Measurements from ENCODE around the gene LRRC36. TPM values are rescaled to one million over a fixed set of nuclear protein-coding genes. Genes with fewer than 3 reads are reported as not detected.
A peak's percentile ranks its signal among the peaks of the same experiment; 100 is the strongest.

Gene LRRC36
- total and polyA plus RNA-seq, 8 donors = 3.0 to 73.6 (median 55.7) TPM

DNA sequence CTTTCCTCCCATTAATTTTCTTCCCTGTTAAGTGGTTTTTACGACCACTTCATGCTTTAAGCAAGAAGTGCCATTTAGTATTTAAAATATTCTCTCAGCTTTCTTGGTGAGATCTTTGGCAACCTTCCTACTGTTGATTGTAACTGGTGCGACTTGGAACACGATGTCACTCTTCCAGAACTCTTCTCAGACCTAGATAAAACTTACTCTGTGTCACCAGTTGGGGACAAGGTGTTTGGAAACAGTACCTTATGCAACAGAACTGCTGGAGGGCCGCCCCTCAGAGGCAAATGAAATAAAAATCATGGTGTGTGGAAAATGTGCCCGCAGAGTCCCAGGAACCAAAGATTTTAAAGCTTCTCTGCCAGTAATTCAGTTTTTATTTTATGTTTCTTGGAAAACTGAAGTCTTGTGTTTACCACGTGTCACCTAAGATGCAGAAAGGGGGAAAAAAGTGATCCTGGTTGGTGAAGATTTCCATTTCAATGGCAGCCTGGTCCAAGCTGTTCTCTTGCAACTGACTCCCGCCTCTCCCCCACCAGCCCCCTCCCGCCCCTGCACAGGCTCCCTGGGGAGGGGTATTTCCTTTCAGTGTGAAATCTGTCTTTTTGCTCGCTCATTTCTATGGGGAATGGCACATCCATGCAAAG, 97.1 kb downstream of the LRRC36 start:
- intact Hi-C loops (cut with DNase I) = no loop called here
- Histone ChIP-seq H3K36me3 (no peaks in the 10 kb centered on the region), H3K4me1 (peaks cover 4 to 9% of the 10 kb centered on the region in 2 donors), H3K27me3 (peaks cover 0 to 23% of the 10 kb centered on the region in 2 donors), H3K9me3 (no peaks in the 10 kb centered on the region), H3K4me3 (no peak overlapping the region), H3K27ac (no peak overlapping the region)
- DNase-seq = no peak
- TF ChIP-seq, protein P1, sequence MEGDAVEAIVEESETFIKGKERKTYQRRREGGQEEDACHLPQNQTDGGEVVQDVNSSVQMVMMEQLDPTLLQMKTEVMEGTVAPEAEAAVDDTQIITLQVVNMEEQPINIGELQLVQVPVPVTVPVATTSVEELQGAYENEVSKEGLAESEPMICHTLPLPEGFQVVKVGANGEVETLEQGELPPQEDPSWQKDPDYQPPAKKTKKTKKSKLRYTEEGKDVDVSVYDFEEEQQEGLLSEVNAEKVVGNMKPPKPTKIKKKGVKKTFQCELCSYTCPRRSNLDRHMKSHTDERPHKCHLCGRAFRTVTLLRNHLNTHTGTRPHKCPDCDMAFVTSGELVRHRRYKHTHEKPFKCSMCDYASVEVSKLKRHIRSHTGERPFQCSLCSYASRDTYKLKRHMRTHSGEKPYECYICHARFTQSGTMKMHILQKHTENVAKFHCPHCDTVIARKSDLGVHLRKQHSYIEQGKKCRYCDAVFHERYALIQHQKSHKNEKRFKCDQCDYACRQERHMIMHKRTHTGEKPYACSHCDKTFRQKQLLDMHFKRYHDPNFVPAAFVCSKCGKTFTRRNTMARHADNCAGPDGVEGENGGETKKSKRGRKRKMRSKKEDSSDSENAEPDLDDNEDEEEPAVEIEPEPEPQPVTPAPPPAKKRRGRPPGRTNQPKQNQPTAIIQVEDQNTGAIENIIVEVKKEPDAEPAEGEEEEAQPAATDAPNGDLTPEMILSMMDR (IDR thresholded peaks at IDR 0.05) = no peak
- peak; percentile 21 for ATAC-seq

DNA sequence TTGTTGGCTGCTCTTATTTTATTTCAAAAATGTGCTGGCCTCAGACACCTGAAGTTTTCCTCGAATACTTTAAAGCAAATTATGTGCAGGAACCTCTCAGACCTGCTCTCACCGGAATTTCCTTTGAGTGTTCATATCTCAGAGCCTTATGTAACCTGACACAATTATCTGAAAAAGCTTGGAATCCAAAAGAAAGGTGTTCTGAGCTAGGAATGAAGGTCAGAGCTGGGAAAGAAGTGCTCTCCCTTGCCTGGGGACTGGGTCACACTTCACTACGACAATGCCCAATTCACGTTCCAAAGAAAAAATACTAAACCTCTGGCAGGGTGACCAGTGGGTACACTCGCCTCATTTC, 97.6 kb downstream of the LRRC36 start:
- ATAC-seq = peak; percentile 37
- no peak overlapping the region for H3K4me3 ChIP-seq
- peaks cover under 1 to 28% of the 10 kb centered on the region in 2 donors for H3K27me3 ChIP-seq
- H3K36me3 ChIP-seq = no peaks in the 10 kb centered on the region
- no peak for DNase-seq
- H3K27ac ChIP-seq = no peak overlapping the region
- TF ChIP-seq, protein P1 (IDR thresholded peaks at IDR 0.05) = no peak
- H3K9me3 ChIP-seq = no peaks in the 10 kb centered on the region
- intact Hi-C loops (cut with DNase I) = no loop called here
- H3K4me1 ChIP-seq = peaks cover 4 to 9% of the 10 kb centered on the region in 2 donors

DNA sequence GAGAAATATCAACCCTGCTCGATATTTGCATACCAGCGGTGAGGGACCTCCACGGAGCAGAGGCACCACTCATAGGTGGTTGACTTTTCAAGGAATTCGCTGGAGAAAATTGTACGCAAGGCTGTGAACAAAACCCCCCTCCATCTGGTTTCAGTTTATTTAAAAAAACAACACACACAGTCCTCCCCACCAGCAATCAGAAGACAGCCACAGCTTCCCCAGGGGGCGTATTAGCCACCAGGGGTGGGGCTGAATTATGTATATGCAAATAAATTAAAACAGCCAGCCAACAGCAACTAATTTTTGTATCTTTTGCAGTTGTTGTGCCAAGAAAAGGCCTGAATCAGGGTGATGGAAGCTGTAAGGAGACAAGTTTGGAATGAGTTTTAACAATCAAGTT, 98.4 kb downstream of the LRRC36 start:
- ATAC-seq = no peak
- H3K36me3 ChIP-seq = no peaks in the 10 kb centered on the region
- H3K4me1 ChIP-seq = peaks cover 4 to 12% of the 10 kb centered on the region in 2 donors
- no peak overlapping the region for H3K4me3 ChIP-seq
- H3K9me3 ChIP-seq = no peaks in the 10 kb centered on the region
- intact Hi-C loops (cut with DNase I) = loop anchor here in 1 of 2 donors (5.0 kb wide), 1 partner anchor 42 kb away; no protein-coding TSS in a partner anchor
- H3K27ac ChIP-seq = no peak overlapping the region
- TF ChIP-seq, protein P1 (IDR thresholded peaks at IDR 0.05) = no peak
- no peak for DNase-seq
- peaks cover 9 to 36% of the 10 kb centered on the region in 2 donors for H3K27me3 ChIP-seq

DNA sequence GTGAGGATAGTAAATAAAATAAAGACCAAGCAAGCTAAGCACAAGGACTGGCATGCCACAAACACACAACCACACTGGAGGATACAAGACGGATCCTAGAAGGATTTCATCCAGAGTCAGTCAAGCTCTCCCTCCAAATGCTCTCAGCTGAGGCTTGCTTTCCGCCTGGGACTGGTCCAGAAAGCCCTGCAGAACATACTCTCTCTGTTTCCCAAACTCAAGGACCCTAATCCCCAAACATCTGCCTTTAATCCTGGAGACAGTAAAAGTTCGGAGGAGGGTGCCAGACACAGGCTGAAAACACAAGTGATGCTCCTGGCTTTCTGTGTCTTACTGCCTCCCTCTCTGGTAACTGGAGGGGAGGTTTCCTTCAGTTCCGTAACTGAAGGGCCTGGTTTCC, 99.0 kb downstream of the LRRC36 start:
- DNase-seq (no peak), ATAC-seq (no peak)
- Histone ChIP-seq H3K4me3 (no peak overlapping the region), H3K36me3 (no peaks in the 10 kb centered on the region), H3K9me3 (no peaks in the 10 kb centered on the region), H3K4me1 (peaks cover 9 to 17% of the 10 kb centered on the region in 2 donors), H3K27ac (no peak overlapping the region), H3K27me3 (peaks cover 13 to 42% of the 10 kb centered on the region in 2 donors)
- intact Hi-C loops (cut with DNase I) = loop anchor here in 1 of 2 donors (5.0 kb wide), 1 partner anchor 42 kb away; no protein-coding TSS in a partner anchor
- TF ChIP-seq, protein P1 (IDR thresholded peaks at IDR 0.05) = no peak

DNA sequence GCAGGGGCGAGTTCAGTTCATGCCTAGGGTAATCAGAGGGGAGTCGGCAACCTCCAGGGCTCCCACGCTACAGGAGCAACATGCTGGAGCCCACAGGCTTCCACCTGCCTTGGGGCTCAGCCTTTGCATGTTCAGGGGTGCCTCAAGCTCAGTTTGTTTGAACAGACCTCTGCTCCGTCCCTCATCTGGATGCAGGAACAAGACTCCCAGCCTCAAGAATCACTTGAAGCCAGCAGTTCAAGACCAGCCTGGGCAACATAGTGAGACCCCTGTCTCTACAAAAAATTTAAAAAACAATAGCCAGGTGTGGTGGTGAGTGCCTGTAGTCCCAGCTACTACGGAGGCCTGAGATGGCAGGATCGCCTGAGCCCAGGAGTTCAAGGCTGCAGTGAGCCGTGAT, 99.4 kb downstream of the LRRC36 start:
- H3K4me3 ChIP-seq = no peak overlapping the region
- H3K9me3 ChIP-seq = no peaks in the 10 kb centered on the region
- no peak overlapping the region for H3K27ac ChIP-seq
- no peaks in the 10 kb centered on the region for H3K36me3 ChIP-seq
- H3K27me3 ChIP-seq = peaks cover 13 to 46% of the 10 kb centered on the region in 2 donors
- TF ChIP-seq, protein P1 (IDR thresholded peaks at IDR 0.05) = no peak
- no peak for ATAC-seq
- DNase-seq = no peak
- intact Hi-C loops (cut with DNase I) = loop anchor here in 1 of 2 donors (5.0 kb wide), 1 partner anchor 41 kb away; no protein-coding TSS in a partner anchor
- peaks cover 11 to 21% of the 10 kb centered on the region in 2 donors for H3K4me1 ChIP-seq
